SK-N-MC (cell line): ENCODE measurements around the gene GJB6.

Experiments used
- EZH2 ChIP-seq: fragments of 200-600 bp; sonication (generic); IDR thresholded peaks from one replicate; pipeline ENCODE4 v1.6.1; 2017; ENCODE audit warnings: antibody characterized with exemption
- POLR2AphosphoS5 ChIP-seq: IDR thresholded peaks from 2 replicates; pipeline ENCODE4 v1.6.1; 2012; ENCODE audit warnings: mild to moderate bottlenecking, low read depth, low read length, borderline replicate concordance

DNA sequence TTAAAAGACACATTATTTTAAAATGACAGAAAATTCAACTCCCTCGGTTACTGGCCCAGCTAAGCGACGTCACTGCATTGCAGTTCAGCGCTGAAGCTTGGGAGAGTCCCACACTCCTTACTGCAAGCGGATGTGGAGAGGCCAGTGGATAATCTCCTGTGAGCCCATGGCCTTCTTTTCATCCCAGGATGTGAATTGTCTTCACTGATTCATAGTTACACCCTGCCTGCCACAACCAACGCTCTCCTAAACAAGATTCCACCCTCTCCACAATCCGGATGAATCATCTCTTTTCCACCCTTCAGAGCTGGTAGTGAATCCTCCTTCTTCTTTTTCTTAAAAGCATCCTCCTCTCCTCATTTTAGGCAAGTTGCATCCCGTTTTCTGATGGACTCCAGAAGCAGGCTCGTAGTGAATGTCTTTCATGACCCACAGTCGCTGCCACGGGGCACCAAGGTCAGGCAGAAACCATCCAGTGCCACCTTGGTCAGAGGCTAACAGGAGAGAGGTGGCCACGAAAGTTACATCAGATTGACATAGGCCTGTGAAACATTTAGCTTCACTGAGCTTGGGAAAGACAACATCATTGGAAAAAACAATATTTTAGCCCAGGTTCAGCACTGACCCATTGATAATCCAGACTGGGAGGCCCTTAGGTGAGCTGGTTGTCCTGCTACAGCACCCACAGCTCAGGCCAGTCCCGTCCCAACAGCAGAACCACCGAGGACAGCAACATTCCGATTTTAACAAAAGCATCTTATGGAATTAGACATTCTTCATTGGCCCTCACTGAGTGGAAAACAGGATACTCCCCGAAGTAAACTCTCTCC lies 41.4 kb downstream of the GJB6 start:
- no peak for TF ChIP-seq EZH2
- no peak for TF ChIP-seq POLR2AphosphoS5
